IPS-18a (cell line): Measurements from ENCODE around the gene PTPRN2.

Source experiments
- H3K27ac ChIP-seq: one replicate; pipeline ENCODE4 v1.5.1; 2013; ENCODE audit warnings: low read length
- H3K27me3 ChIP-seq: one replicate; pipeline ENCODE4 v1.6.1; 2013; ENCODE audit warnings: mild to moderate bottlenecking, low read length; ENCODE audit not compliant: control insufficient read depth, insufficient read depth
- H3K36me3 ChIP-seq: one replicate; pipeline ENCODE4 v1.6.1; 2013; ENCODE audit warnings: low read depth, low read length; ENCODE audit not compliant: control insufficient read depth
- H3K4me1 ChIP-seq: one replicate; pipeline ENCODE4 v1.6.1; 2013; ENCODE audit warnings: low read depth, low read length; ENCODE audit not compliant: control insufficient read depth
- H3K4me3 ChIP-seq: one replicate; pipeline ENCODE4 v1.5.1; 2013; ENCODE audit warnings: low read length
- H3K9ac ChIP-seq: one replicate; pipeline ENCODE4 v1.6.1; 2013; ENCODE audit warnings: mild to moderate bottlenecking, low read length, moderate library complexity
- H3K9me3 ChIP-seq: one replicate; pipeline ENCODE4 v1.6.1; 2013; ENCODE audit warnings: low read depth, low read length; ENCODE audit not compliant: control insufficient read depth

Gene PTPRN2

DNA sequence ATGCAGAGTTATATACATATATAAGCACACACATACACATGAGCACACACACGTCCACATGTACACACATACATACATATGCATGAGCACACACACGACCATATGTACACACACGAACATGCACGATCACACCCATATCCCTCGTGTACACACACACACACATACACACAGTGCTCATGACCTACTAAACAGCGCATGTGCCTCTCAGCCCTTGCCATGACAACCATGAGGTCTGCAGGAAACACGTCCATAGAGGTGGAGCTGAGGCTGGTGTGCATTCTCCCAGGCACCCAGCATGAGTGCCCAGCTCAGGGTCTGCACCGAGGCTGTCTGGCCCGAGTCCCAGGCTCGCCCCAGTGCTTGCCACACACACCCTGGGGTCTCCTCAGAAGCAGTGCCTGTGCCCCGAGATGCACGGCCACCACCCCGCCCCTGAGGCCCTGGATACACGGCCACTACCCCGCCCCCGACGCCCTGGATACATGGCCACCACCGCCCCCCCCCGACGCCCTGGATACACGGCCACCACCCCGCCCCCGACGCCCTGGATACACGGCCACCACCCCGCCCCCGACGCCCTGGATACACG is 721.2 kb downstream of the PTPRN2 start:
- Histone ChIP-seq H3K36me3 (no peaks in the 10 kb centered on the region), H3K9me3 (no peaks in the 10 kb centered on the region), H3K4me3 (no peak overlapping the region), H3K9ac (no peak overlapping the region), H3K27me3 (no peaks in the 10 kb centered on the region), H3K27ac (no peak overlapping the region), H3K4me1 (no peaks in the 10 kb centered on the region)

GRCh38 chr7:157865351-157866165 is 722.1 kb downstream of the PTPRN2 start:
- Histone ChIP-seq H3K27ac (no peak overlapping the region), H3K9me3 (no peaks in the 10 kb centered on the region), H3K4me1 (no peaks in the 10 kb centered on the region), H3K4me3 (no peak overlapping the region), H3K27me3 (no peaks in the 10 kb centered on the region), H3K9ac (no peak overlapping the region), H3K36me3 (no peaks in the 10 kb centered on the region)

DNA sequence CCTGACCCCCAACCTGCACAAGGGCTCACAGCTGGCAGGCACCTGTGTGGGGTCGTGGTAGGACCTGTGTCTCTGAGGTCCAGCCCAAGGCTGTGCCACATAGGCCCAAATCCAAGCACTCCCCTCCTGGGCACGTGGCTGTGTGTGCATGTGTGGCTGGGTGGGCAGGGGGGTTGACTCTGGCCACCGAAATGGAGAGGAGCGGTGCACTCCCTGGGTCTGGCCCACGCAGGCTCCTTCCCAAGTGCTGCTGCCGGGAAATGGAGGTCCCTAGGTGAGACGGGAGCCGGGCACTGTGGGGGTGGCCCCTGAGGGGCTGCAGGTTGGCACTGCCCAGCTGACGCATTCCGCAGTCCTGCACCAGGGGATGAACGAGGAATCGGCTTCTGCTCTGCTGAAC is 722.7 kb downstream of the PTPRN2 start:
- Histone ChIP-seq H3K9me3 (no peaks in the 10 kb centered on the region), H3K27me3 (no peaks in the 10 kb centered on the region), H3K4me1 (no peaks in the 10 kb centered on the region)

GRCh38 chr7:157863906-157864810 is 723.5 kb downstream of the PTPRN2 start:
- no peak overlapping the region for H3K9ac ChIP-seq
- no peaks in the 10 kb centered on the region for H3K4me1 ChIP-seq
- H3K9me3 ChIP-seq: no peaks in the 10 kb centered on the region
- no peak overlapping the region for H3K4me3 ChIP-seq
- no peaks in the 10 kb centered on the region for H3K27me3 ChIP-seq
- H3K27ac ChIP-seq: no peak overlapping the region
- no peaks in the 10 kb centered on the region for H3K36me3 ChIP-seq

More for the DNA sequence above, 722.7 kb downstream of the PTPRN2 start:
- Histone ChIP-seq H3K9ac (no peak overlapping the region), H3K4me3 (no peak overlapping the region), H3K27ac (no peak overlapping the region), H3K36me3 (no peaks in the 10 kb centered on the region)

DNA sequence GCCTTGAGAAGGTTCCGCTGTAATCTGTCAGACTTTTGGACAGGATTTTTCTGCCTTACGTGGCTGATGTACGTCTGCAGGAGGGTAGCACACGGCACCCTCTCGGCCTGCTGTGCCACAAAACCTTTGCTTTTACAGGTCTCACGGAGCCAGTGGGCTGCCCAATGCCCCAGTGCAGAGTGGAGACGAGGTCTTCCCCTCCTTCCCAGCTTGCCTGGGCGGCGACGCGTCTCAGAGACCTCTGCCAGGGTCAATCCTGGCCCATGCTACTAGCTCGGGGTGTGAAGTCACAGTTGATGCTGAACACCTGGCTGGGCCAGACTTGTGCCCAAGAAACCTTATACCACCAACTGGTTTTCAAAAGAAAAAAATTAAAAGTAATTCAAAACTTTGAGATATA is 724.4 kb downstream of the PTPRN2 start:
- Histone ChIP-seq H3K27me3 (no peaks in the 10 kb centered on the region), H3K9me3 (no peaks in the 10 kb centered on the region)

DNA sequence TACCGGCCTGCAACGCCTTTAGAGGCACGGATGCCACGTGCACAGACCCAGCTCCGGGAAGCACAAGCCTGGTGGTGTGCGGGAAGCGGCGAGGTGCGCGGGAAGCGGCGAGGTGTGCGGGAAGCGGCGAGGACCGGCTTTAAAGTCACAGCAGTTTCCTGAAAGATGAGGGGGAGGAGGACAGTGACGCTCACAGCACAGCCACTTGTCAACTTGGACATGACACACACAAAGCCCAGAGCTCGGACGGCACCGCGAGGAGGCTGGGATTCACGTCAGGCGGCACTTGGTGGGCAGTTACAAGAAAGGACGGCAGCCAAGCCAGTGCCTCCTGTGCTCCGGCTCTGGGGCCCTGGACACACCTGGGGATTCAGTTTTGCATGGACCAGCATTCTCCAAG is 724.9 kb downstream of the PTPRN2 start:
- Histone ChIP-seq H3K9ac (no peak overlapping the region), H3K4me3 (no peak overlapping the region), H3K36me3 (no peaks in the 10 kb centered on the region), H3K27ac (no peak overlapping the region), H3K4me1 (no peaks in the 10 kb centered on the region), H3K27me3 (no peaks in the 10 kb centered on the region), H3K9me3 (no peaks in the 10 kb centered on the region)

More for the DNA sequence above, 724.4 kb downstream of the PTPRN2 start:
- H3K27ac ChIP-seq: no peak overlapping the region
- no peaks in the 10 kb centered on the region for H3K36me3 ChIP-seq
- H3K4me1 ChIP-seq: no peaks in the 10 kb centered on the region
- H3K9ac ChIP-seq: no peak overlapping the region
- H3K4me3 ChIP-seq: no peak overlapping the region

GRCh38 chr7:157861551-157861950 is 726.1 kb downstream of the PTPRN2 start:
- Histone ChIP-seq H3K36me3 (no peaks in the 10 kb centered on the region), H3K4me3 (no peak overlapping the region), H3K27me3 (no peaks in the 10 kb centered on the region), H3K27ac (no peak overlapping the region), H3K4me1 (no peaks in the 10 kb centered on the region), H3K9ac (no peak overlapping the region), H3K9me3 (no peaks in the 10 kb centered on the region)

GRCh38 chr7:157861031-157861491 is 726.6 kb downstream of the PTPRN2 start:
- Histone ChIP-seq H3K36me3 (no peaks in the 10 kb centered on the region), H3K27me3 (no peaks in the 10 kb centered on the region), H3K4me3 (no peak overlapping the region), H3K9ac (no peak overlapping the region), H3K27ac (no peak overlapping the region), H3K4me1 (no peaks in the 10 kb centered on the region), H3K9me3 (no peaks in the 10 kb centered on the region)

- H3K9me3 ChIP-seq: no peaks in the 10 kb centered on the region
- no peaks in the 10 kb centered on the region for H3K36me3 ChIP-seq
Measured at GRCh38 chr7:157860406-157860805, 727.2 kb downstream of the PTPRN2 start.

GRCh38 chr7:157859915-157860314 is 727.7 kb downstream of the PTPRN2 start:
- no peaks in the 10 kb centered on the region for H3K9me3 ChIP-seq

More at GRCh38 chr7:157860406-157860805, 727.2 kb downstream of the PTPRN2 start:
- H3K4me3 ChIP-seq: no peak overlapping the region
- H3K27ac ChIP-seq: no peak overlapping the region
- H3K27me3 ChIP-seq: no peaks in the 10 kb centered on the region
- H3K4me1 ChIP-seq: no peaks in the 10 kb centered on the region
- H3K9ac ChIP-seq: no peak overlapping the region

GRCh38 chr7:157857578-157858075 is 730.0 kb downstream of the PTPRN2 start:
- no peaks in the 10 kb centered on the region for H3K9me3 ChIP-seq
- no peak overlapping the region for H3K4me3 ChIP-seq
- no peak overlapping the region for H3K9ac ChIP-seq
- no peaks in the 10 kb centered on the region for H3K4me1 ChIP-seq
- H3K36me3 ChIP-seq: no peaks in the 10 kb centered on the region
- no peak overlapping the region for H3K27ac ChIP-seq
- H3K27me3 ChIP-seq: no peaks in the 10 kb centered on the region

More at GRCh38 chr7:157859915-157860314, 727.7 kb downstream of the PTPRN2 start:
- Histone ChIP-seq H3K4me3 (no peak overlapping the region), H3K27me3 (no peaks in the 10 kb centered on the region), H3K27ac (no peak overlapping the region), H3K36me3 (no peaks in the 10 kb centered on the region), H3K9ac (no peak overlapping the region), H3K4me1 (no peaks in the 10 kb centered on the region)
